ENCODE measurements around the gene MVB12B. TPM values are rescaled to one million over a fixed set of nuclear protein-coding genes. Genes with fewer than 3 reads are reported as not detected.

MVB12B gene
- total and polyA plus RNA-seq, 2 of the 8 experiments (the other 6 are each of a cell fraction or from before 2014, with no cell fraction given), result 2.6 to 5.0 TPM

GRCh38 chr9:126388964-126389708 is 62.5 kb downstream of the MVB12B start:
- Histone ChIP-seq H3K4me1 (replicated peaks in 1 of 4; ENCODE audit: control insufficient read depth in 3 of 4, insufficient read depth in 4 of 4, low read length in 3 of 4) (no peaks in the 10 kb centered on the region; a peak in 1 of 7 replicates), H2AK5ac (ENCODE audit: low read depth, low read length) (no peak overlapping the region), H3K9me3 (ENCODE audit: insufficient read depth in 2 of 2, low read depth in 1 of 2, low read length in 1 of 2) (no peaks in the 10 kb centered on the region), H4K91ac (replicated peaks; ENCODE audit: insufficient read length, low read length) (no peak overlapping the region), H4K20me1 (replicated peaks in 1 of 2; ENCODE audit: control insufficient read depth in 1 of 2, insufficient read depth in 2 of 2, low read length in 2 of 2) (no peaks in the 10 kb centered on the region), H2AFZ (ENCODE audit: low read length) (no peak overlapping the region), H3K36me3 (ENCODE audit: control insufficient read depth in 2 of 4, insufficient read depth in 4 of 4, low read length in 3 of 4) (no peaks in the 10 kb centered on the region), H2BK20ac (ENCODE audit: low read length) (no peak overlapping the region), H4K8ac (ENCODE audit: extremely low read depth, insufficient read depth, low read length) (no peak overlapping the region), H3K27me3 (replicated peaks in 1 of 4; ENCODE audit: control insufficient read depth in 3 of 4, extremely low read depth in 1 of 4, insufficient read depth in 3 of 4, low read length in 3 of 4) (no peaks in the 10 kb centered on the region), H3K56ac (replicated peaks; ENCODE audit: insufficient read length, low read depth, low read length) (no peak overlapping the region), H3K23me2 (ENCODE audit: low read depth, low read length) (no peaks in the 10 kb centered on the region), H2BK15ac (ENCODE audit: low read length) (no peak overlapping the region), H3K4me2 (ENCODE audit: insufficient read depth in 1 of 2, low read depth in 2 of 2, low read length in 2 of 2) (no peak overlapping the region), H3K79me2 (ENCODE audit: control insufficient read depth in 1 of 2, insufficient read depth in 2 of 2, low read length in 2 of 2) (no peaks in the 10 kb centered on the region), H4K5ac (ENCODE audit: insufficient read length, low read depth, low read length) (no peak overlapping the region), H3K14ac (ENCODE audit: insufficient read length) (no peak overlapping the region), H3K79me1 (ENCODE audit: low read depth, low read length) (no peaks in the 10 kb centered on the region), H2BK5ac (ENCODE audit: low read depth, low read length) (no peak overlapping the region), H2BK12ac (ENCODE audit: low read depth, low read length) (no peak overlapping the region), H3K27ac (ENCODE audit: low read depth, low read length) (no peak overlapping the region), H3K4ac (replicated peaks; ENCODE audit: insufficient read length, low read depth, low read length) (no peak overlapping the region), H2BK120ac (replicated peaks; ENCODE audit: low read depth, low read length) (no peak overlapping the region), H3K18ac (ENCODE audit: extremely low read depth, low read length) (no peak overlapping the region), H3K4me3 (ENCODE audit: extremely low read depth in 1 of 4, insufficient read depth in 2 of 4, low read depth in 3 of 4, low read length in 4 of 4) (no peak overlapping the region), H3K23ac (ENCODE audit: insufficient read length) (no peak overlapping the region), H3K9ac (replicated peaks in 1 of 4; ENCODE audit: extremely low read depth in 1 of 4, low read depth in 3 of 4, low read length in 3 of 4) (no peak overlapping the region)
- no peak for FAIRE-seq
- DNase-seq (ENCODE audit: low read depth in 1 of 2, low spot score in 2 of 2), result no peak
- POLR2A ChIA-PET (ENCODE audit: partially characterized antibody), result interaction anchor here (0.8 kb wide), 1 partner anchor 8 kb away, joined by 3 read pairs; no protein-coding TSS in a partner anchor
- CTCF ChIA-PET (ENCODE audit: partially characterized antibody), result interaction anchor here (1.5 to 6.8 kb wide), 2 partner anchors 9 kb away, joined by 6 to 54 read pairs; no protein-coding TSS in a partner anchor
- WGBS, 2 experiments (ENCODE audit: extremely low coverage in 1 of 2, insufficient coverage in 1 of 2, insufficient read length in 1 of 2, insufficient replicate concordance in 2 of 2, low coverage in 1 of 2, low lambda C conversion rate in 2 of 2, missing lambda C conversion rate in 1 of 2), result 84% methylated on average over 8 of the region's 8 CpGs; no CpG with 5 or more reads in 1 of the 2 experiments
- TF ChIP-seq CREB1 (IDR thresholded peaks at IDR 0.05) (no peak), CTCF (IDR thresholded peaks at IDR 0.05; ENCODE audit: control extremely low read depth in 1 of 3, insufficient read depth in 1 of 3, low read depth in 1 of 3, low read length in 3 of 3) (no peak), CBX8 (IDR thresholded peaks at IDR 0.05; ENCODE audit: borderline replicate concordance, low read depth, low read length) (no peak), ATF2 (IDR thresholded peaks at IDR 0.05; ENCODE audit: low read length) (no peak), CHD2 (IDR thresholded peaks at IDR 0.05; ENCODE audit: low read length) (no peak), HDAC6 (IDR thresholded peaks at IDR 0.05; ENCODE audit: low read depth, low read length) (no peak), YY1 (IDR thresholded peaks at IDR 0.05; ENCODE audit: low read depth, low read length) (no peak), BCL11A (IDR thresholded peaks at IDR 0.05; ENCODE audit: low read depth in 2 of 2, low read length in 2 of 2) (no peak)
